Right lobe of liver (tissue), 4 donors: Measurements from ENCODE around the gene KCNE2.
"Not testable (repeated sequence)": the region's sequence is repeated elsewhere in the genome, so short reads cannot be mapped to it uniquely, and the experiment has no call there.

Experiments used
- POLR2A ChIP-seq: fragments of 450-650 bp; IDR thresholded peaks from one replicate; pipeline ENCODE4 v1.6.1; 2017; ENCODE audit warnings: antibody characterized with exemption, mild to moderate bottlenecking
- TF ChIP-seq, protein P1 (sequence below), 4 donors: fragments of 200-600 bp in 3 of 4; fragments of 450-650 bp in 1 of 4; IDR thresholded peaks; one replicate each; pipeline versions ENCODE4 v1.5.1 to v1.8.0; 2016 to 2022; ENCODE audit warnings: antibody characterized with exemption in 4 of 4, mild to moderate bottlenecking in 2 of 4
- donor health status: DM: no; HTN: no; CAD: no.
- donor health status: DM: no; HTN: no; CAD: no.
- donor health status: DM: no; HTN: yes; CAD: no.

DNA sequence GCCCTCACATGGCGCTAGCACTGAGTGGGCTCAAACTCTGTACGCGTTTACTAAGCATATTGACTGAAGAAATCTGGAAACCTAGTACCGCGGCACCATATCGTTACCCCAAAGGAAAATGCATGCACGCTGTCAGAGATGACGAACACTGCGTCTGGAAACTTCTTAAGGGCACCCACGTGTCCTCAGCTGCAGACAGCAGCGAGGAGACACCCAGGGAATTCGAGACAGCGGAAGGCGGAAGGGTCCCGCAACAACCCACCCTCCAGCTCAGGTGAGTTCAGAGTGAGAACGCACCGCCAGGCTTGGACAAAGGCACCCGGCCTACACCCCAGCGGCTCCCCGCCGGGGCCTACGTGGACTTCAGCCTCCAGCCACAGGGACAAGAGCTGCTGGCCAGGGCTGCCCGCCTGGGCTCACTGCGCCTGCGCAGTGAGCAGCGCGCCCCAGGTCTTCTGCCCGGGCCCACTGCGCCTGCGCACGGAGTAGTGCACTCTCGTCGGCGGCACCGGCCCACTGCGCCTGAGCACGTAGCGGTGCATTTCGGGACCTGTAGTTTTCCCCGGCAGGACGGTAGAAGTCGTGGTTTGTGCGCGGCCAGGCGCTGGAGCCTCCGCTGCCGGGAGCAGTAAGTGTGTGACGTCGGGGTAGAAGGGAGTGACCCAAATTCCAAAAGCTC, 11.3 kb downstream of the KCNE2 start, which contains the start of gene SMIM11:
- TF ChIP-seq POLR2A = not testable (repeated sequence)
- TF ChIP-seq, protein P1, sequence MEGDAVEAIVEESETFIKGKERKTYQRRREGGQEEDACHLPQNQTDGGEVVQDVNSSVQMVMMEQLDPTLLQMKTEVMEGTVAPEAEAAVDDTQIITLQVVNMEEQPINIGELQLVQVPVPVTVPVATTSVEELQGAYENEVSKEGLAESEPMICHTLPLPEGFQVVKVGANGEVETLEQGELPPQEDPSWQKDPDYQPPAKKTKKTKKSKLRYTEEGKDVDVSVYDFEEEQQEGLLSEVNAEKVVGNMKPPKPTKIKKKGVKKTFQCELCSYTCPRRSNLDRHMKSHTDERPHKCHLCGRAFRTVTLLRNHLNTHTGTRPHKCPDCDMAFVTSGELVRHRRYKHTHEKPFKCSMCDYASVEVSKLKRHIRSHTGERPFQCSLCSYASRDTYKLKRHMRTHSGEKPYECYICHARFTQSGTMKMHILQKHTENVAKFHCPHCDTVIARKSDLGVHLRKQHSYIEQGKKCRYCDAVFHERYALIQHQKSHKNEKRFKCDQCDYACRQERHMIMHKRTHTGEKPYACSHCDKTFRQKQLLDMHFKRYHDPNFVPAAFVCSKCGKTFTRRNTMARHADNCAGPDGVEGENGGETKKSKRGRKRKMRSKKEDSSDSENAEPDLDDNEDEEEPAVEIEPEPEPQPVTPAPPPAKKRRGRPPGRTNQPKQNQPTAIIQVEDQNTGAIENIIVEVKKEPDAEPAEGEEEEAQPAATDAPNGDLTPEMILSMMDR (IDR thresholded peaks at IDR 0.05) = not testable (repeated sequence)
